Mammary epithelial cell (primary cell): ENCODE data around the gene L3MBTL4.

Experiments
- CTCF ChIP-seq, 2 donors: IDR thresholded peaks in 1 of 2; conservative IDR thresholded peaks in 1 of 2; 2 replicates each; pipeline ENCODE4 v1.5.1; 2011 to 2012; ENCODE audit warnings: inconsistent platforms in 2 of 2, low read length in 2 of 2, mild to moderate bottlenecking in 2 of 2, control low read depth in 1 of 2, low read depth in 1 of 2; ENCODE audit not compliant: insufficient read depth in 1 of 2; ENCODE audit errors: extremely low read depth in 1 of 2
- EZH2 ChIP-seq: IDR thresholded peaks from 2 replicates; pipeline ENCODE4 v1.6.1; 2012; ENCODE audit warnings: low read length, inconsistent platforms, borderline replicate concordance

GRCh38 chr18:6414723-6415417 lies at the start of gene L3MBTL4:
- TF ChIP-seq CTCF (conservative IDR thresholded peaks at IDR 0.05 in 1 of 2, IDR thresholded peaks at IDR 0.05 in 1 of 2; ENCODE audit: extremely low read depth in 1 of 2, insufficient read depth in 1 of 2, low read depth in 1 of 2, low read length in 2 of 2) (no peak), EZH2 (no peak)
